Stimulated activated CD4-positive, alpha-beta T cell treated with anti-CD3 and anti-CD28 coated beads, Interleukin-4, amount 100 ng/mL, for 48 hours (primary cell): ENCODE measurements around the gene TSPAN5.

Experiments
- DNase-seq, 2 donors: peaks; one replicate each; pipeline ENCODE4 v3.0.0-alpha.2; 2020; ENCODE audit warnings: low read depth in 2 of 2

The TSPAN5 gene

GRCh38 chr4:98585596-98585995 lies 72.8 kb downstream of the TSPAN5 start:
- DNase-seq = no peak

- DNase-seq = no peak
Observed at GRCh38 chr4:98584265-98584664, 74.1 kb downstream of the TSPAN5 start.

- DNase-seq = no peak
Observed at GRCh38 chr4:98583265-98583664, 75.1 kb downstream of the TSPAN5 start.

GRCh38 chr4:98581126-98581525 lies 77.3 kb downstream of the TSPAN5 start:
- no peak for DNase-seq

GRCh38 chr4:98577956-98578355 lies 80.5 kb downstream of the TSPAN5 start:
- no peak for DNase-seq

GRCh38 chr4:98574816-98575215 lies 83.6 kb downstream of the TSPAN5 start:
- no peak for DNase-seq

GRCh38 chr4:98573791-98574190 lies 84.6 kb downstream of the TSPAN5 start:
- DNase-seq = no peak

GRCh38 chr4:98572697-98573096 lies 85.7 kb downstream of the TSPAN5 start:
- DNase-seq = no peak

GRCh38 chr4:98571161-98571786 lies 87.1 kb downstream of the TSPAN5 start:
- no peak for DNase-seq

GRCh38 chr4:98570151-98570797 lies 88.1 kb downstream of the TSPAN5 start:
- DNase-seq = no peak

- DNase-seq = no peak
Observed at GRCh38 chr4:98568941-98569663, 89.3 kb downstream of the TSPAN5 start.

- no peak for DNase-seq
Observed at GRCh38 chr4:98567611-98568010, 90.8 kb downstream of the TSPAN5 start.

GRCh38 chr4:98566361-98567008 lies 91.9 kb downstream of the TSPAN5 start:
- DNase-seq = no peak

GRCh38 chr4:98565681-98566301 lies 92.6 kb downstream of the TSPAN5 start:
- DNase-seq = no peak

- no peak for DNase-seq
Observed at GRCh38 chr4:98564852-98565251, 93.6 kb downstream of the TSPAN5 start.

GRCh38 chr4:98560321-98560720 lies 98.1 kb downstream of the TSPAN5 start:
- no peak for DNase-seq

- no peak for DNase-seq
Observed at GRCh38 chr4:98558471-98559169, 99.8 kb downstream of the TSPAN5 start.

- no peak for DNase-seq
Observed at GRCh38 chr4:98557194-98557892, 101.1 kb downstream of the TSPAN5 start.

GRCh38 chr4:98556451-98556850 lies 102.0 kb downstream of the TSPAN5 start:
- no peak for DNase-seq

GRCh38 chr4:98555798-98556445 lies 102.5 kb downstream of the TSPAN5 start:
- DNase-seq = no peak
